ENCODE measurements around the gene EPHB1. TPM values are rescaled to one million over a fixed set of nuclear protein-coding genes. Genes with fewer than 3 reads are reported as not detected.

Gene EPHB1
- total RNA-seq, 4 donors from 2014 or later: 0.74 to 2.2 (median 1.1) TPM

GRCh38 chr3:134816623-134817022, 21.6 kb downstream of the EPHB1 start:
- DNase-seq (ENCODE audit: low spot score): no peak
- ATAC-seq (ENCODE audit: low FRiP score): no peak
- TF ChIP-seq, protein P1, sequence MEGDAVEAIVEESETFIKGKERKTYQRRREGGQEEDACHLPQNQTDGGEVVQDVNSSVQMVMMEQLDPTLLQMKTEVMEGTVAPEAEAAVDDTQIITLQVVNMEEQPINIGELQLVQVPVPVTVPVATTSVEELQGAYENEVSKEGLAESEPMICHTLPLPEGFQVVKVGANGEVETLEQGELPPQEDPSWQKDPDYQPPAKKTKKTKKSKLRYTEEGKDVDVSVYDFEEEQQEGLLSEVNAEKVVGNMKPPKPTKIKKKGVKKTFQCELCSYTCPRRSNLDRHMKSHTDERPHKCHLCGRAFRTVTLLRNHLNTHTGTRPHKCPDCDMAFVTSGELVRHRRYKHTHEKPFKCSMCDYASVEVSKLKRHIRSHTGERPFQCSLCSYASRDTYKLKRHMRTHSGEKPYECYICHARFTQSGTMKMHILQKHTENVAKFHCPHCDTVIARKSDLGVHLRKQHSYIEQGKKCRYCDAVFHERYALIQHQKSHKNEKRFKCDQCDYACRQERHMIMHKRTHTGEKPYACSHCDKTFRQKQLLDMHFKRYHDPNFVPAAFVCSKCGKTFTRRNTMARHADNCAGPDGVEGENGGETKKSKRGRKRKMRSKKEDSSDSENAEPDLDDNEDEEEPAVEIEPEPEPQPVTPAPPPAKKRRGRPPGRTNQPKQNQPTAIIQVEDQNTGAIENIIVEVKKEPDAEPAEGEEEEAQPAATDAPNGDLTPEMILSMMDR (IDR thresholded peaks at IDR 0.05): no peak

DNA sequence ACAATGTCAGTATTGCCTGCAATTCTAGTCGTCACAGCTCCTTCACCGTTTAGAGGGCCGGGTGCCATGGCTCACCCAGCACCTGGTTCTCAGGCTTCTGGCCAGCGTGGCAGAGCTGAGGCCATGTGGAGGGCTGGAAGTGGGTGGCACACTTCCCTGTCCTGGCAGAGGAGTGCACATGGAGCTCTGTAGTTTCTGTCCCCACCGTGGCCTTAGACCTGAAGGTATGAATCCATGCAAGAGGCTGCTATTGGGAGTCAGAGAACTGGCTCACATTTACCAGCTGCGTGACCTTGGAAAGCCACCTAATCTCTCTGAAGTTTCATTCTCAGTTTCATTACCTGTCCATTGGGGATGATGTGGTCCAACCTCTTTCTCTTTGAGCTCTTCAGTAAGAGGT, 22.2 kb downstream of the EPHB1 start:
- ATAC-seq (ENCODE audit: low FRiP score) (no peak), DNase-seq (ENCODE audit: low spot score) (no peak)
- TF ChIP-seq, protein P1 (IDR thresholded peaks at IDR 0.05): no peak

DNA sequence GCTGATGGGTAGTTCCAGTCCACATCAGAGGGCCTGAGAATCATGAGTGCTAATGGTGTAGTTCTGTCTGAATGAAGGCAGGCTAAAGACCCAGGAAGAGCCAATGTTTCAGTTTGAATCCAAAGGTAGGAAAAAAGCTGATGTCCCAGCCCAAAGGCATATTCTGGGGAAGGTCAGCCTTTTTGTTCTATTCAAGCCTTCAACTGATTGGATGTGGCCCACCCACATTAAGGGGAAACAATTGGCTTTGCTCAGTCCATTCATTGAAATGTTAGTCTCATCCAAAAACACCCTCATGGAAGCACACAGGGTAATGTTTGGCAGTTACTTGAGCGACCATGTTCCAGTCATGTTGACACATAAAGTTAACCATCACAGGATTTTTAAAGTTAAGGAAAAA, 25.9 kb downstream of the EPHB1 start:
- TF ChIP-seq, protein P1 (IDR thresholded peaks at IDR 0.05): no peak
- DNase-seq (ENCODE audit: low spot score) (no peak), ATAC-seq (ENCODE audit: low FRiP score) (no peak)

DNA sequence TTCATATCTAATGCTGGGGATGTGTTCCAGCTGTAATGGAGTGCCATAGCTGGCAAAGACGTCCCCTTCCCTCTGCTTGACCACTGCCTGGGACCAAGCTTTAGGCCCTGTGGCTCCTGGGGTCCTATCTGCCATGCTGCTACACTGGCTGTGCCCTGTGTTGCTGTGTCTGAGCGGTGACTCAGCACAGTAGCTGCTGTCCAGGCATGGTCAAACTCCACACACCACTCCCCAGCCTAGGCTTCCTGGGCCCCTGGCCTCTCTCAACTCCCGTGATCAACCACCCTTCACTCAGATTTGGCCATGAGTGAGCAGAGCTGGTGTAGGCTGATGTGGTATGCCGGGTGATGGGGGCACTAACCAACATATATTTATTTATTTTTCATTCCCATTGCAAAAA, 27.0 kb downstream of the EPHB1 start:
- TF ChIP-seq, protein P1 (IDR thresholded peaks at IDR 0.05): no peak
- ATAC-seq (ENCODE audit: low FRiP score): no peak
- no peak for DNase-seq (ENCODE audit: low spot score)

DNA sequence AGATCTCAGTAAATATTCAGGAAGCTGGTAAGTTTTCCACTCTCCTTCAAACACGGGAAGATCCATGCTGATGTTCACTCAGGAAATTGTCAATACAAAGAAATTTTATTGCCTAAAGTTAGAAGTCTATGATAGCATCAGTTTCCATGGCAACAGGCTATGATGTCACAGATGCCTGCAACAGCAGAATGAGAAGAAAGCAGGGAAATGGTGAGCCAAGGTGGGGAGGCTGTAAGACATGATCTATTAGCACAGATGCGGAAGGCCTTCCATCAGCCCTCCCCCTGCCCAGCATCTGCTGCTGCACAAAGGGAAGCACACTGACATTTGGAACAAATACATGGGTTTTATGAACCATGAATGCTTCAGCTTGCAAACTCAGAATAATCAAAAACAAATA, 28.6 kb downstream of the EPHB1 start:
- TF ChIP-seq, protein P1 (IDR thresholded peaks at IDR 0.05): no peak
- ATAC-seq (ENCODE audit: low FRiP score) (no peak), DNase-seq (ENCODE audit: low spot score) (no peak)

DNA sequence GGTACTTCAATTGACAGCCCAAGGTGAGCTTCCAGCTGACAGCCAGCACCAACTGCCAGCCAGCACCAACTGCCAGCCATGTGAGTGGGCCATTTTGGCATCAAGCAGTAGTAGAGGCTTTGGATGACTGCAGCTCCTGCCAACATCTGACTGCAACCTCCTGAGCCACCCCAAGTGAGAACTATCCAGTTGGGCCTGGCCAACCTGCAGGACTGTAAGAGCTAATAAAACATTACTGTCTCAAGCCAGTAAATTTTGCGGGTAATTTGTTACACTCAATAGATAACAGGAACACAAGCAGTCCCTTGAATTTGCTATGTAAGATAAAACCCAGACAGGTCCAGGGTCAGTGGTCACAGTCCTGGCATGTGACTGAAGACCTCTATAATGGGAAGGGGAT, 29.7 kb downstream of the EPHB1 start:
- no peak for DNase-seq (ENCODE audit: low spot score)
- TF ChIP-seq, protein P1 (IDR thresholded peaks at IDR 0.05): no peak
- ATAC-seq (ENCODE audit: low FRiP score): no peak

DNA sequence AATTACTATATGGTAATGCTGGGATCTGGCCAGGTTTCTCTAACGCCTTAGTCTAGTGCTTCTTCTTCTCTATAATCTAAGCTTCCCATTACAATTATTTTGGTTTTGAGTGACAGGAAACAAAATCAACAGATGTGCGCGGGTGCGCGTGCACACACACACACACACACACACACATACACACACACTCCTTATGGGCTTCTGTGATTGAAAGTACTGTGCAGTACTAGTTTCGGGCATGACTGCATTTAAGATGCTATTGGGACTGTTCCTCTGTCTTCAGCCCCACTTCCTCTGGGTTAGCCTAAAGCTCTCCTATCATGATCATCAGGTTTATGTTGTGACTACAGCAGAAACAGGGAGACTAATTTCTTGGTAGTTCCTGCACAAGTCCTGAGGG, 32.2 kb downstream of the EPHB1 start:
- no peak for ATAC-seq (ENCODE audit: low FRiP score)
- TF ChIP-seq, protein P1 (IDR thresholded peaks at IDR 0.05): no peak

More for the DNA sequence above, 32.2 kb downstream of the EPHB1 start:
- DNase-seq (ENCODE audit: low spot score): no peak

Measured in omental fat pad (tissue), 4 donors.